Stimulated activated CD4-positive, alpha-beta T cell treated with anti-CD3 and anti-CD28 coated beads, Interleukin-1b, Interleukin-23, amount 100 ng/mL, for 48 hours (primary cell): Measurements from ENCODE around the gene ZFP64.

Experiments
- DNase-seq: peaks from one replicate; pipeline ENCODE4 v3.0.0-alpha.2; 2020

ZFP64 gene

GRCh38 chr20:52103335-52103912 lies 88.2 kb downstream of the ZFP64 start:
- no peak for DNase-seq

GRCh38 chr20:52102559-52102958 lies 89.0 kb downstream of the ZFP64 start:
- DNase-seq = no peak

GRCh38 chr20:52102126-52102525 lies 89.5 kb downstream of the ZFP64 start:
- DNase-seq = no peak
